ENCODE results near the gene LUC7L. TPM values are rescaled to one million over a fixed set of nuclear protein-coding genes. Genes with fewer than 3 reads are reported as not detected.
"Not testable (repeated sequence)": the region's sequence is repeated elsewhere in the genome, so short reads cannot be mapped to it uniquely, and the experiment has no call there.

The LUC7L gene
- total and polyA plus RNA-seq, 3 experiments from 2014 or later, result 9.2 to 80.0 (median 78.5) TPM

DNA sequence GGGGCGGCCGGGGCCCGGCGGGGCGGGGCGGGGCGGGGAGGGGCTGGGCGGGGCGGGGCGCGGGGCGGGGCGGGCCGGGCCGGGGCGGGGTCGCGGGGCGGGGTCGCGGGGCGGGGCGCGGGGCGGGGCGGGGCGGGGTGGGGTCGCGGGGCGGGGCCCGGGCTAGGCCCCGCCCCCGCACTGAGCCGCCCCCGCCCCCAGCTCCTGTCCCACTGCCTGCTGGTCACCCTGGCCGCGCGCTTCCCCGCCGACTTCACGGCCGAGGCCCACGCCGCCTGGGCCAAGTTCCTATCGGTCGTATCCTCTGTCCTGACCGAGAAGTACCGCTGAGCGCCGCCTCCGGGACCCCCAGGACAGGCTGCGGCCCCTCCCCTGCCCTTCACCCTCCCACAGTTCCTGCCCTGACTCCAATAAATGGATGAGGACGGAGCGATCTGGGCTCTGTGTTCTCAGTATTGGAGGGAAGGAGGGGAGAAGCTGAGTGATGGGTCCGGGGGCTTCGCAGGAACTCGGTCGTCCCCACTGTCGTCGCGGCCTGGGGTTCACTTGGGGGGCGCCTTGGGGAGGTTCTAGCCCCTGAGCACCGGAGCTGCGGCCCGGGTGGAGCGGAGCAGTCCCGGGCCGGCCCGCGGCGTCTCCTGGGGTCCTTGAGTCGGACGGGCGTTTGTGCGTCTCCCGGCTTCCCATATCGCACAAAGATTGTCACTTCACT is 64.3 kb downstream of the LUC7L start:
- DNase-seq, result no peak
- CTCF ChIA-PET, result interaction anchor here (0.7 kb wide), 1 partner anchor 236 kb away, joined by 3 read pairs; the partner anchor contains the start of gene DECR2
- Histone ChIP-seq H3K4me3 (ENCODE audit: low read length) (no peak overlapping the region), H3K27me3 (ENCODE audit: insufficient read depth, low read length, poor library complexity, severe bottlenecking) (peaks cover 30% of the 10 kb centered on the region), H3K4me1 (ENCODE audit: insufficient read depth, low read length) (peaks cover 10% of the 10 kb centered on the region), H3K27ac (ENCODE audit: low read depth, low read length) (no peak overlapping the region), H3K36me3 (ENCODE audit: insufficient read depth, low read length) (no peaks in the 10 kb centered on the region), H3K9me3 (ENCODE audit: low read length) (no peaks in the 10 kb centered on the region)
- H3K27me3 Mint-ChIP-seq, result peaks cover 33 to 52% of the 10 kb centered on the region in 2 donors
- H3K4me3 Mint-ChIP-seq, result peak overlapping the region in 5 of 7 donors; percentile 34 to 52 (median 47)
- H3K4me1 Mint-ChIP-seq, result peaks cover 0 to 14% (median 10%) of the 10 kb centered on the region in 3 donors
- no peaks in the 10 kb centered on the region for H3K9me3 Mint-ChIP-seq
- POLR2A ChIA-PET, result no interaction called here
- no peaks in the 10 kb centered on the region for H3K36me3 Mint-ChIP-seq
- H3K27ac Mint-ChIP-seq, result peak overlapping the region in 1 of 8 donors; percentile 24

DNA sequence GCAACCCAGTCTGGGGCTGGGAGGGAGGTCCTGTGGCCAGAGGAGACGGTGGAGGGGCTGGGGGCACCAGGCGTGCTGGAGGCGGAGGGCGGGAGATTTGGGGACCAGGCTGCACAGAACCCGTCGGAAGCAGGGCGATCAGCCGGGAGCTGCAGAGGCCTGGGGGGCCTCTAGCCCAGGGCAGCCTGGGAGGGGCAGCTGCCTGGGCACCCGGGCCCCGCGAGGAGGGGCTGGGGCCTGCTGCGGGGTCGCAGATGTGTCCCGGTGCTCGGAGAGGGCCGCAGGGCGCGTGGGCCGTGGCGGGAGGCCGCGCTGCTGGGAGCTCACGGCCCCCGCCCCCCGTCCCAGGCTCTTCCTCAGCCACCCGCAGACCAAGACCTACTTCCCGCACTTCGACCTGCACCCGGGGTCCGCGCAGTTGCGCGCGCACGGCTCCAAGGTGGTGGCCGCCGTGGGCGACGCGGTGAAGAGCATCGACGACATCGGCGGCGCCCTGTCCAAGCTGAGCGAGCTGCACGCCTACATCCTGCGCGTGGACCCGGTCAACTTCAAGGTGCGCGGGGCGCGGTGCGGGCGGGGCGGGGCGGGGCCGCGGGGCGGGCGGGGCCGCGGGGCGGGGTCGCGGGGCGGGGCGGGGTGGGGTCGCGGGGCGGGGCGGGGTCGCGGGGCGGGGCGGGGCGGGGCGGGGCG is 65.0 kb downstream of the LUC7L start:
- H3K9me3 Mint-ChIP-seq; H3K36me3 Mint-ChIP-seq; H3K4me3 Mint-ChIP-seq; H3K4me1 ChIP-seq (ENCODE audit: insufficient read depth, low read length); H3K4me3 ChIP-seq (ENCODE audit: low read length); H3K9me3 ChIP-seq (ENCODE audit: low read length); DNase-seq; CTCF ChIA-PET; POLR2A ChIA-PET; H3K27ac ChIP-seq (ENCODE audit: low read depth, low read length); H3K36me3 ChIP-seq (ENCODE audit: insufficient read depth, low read length); H3K27ac Mint-ChIP-seq: not testable (repeated sequence)
- Mint-ChIP-seq H3K27me3 (peaks cover 35 to 51% of the 10 kb centered on the region in 2 donors), H3K4me1 (peaks cover 0 to 14% (median 10%) of the 10 kb centered on the region in 3 donors)
- peaks cover 30% of the 10 kb centered on the region for H3K27me3 ChIP-seq (ENCODE audit: insufficient read depth, low read length, poor library complexity, severe bottlenecking)

DNA sequence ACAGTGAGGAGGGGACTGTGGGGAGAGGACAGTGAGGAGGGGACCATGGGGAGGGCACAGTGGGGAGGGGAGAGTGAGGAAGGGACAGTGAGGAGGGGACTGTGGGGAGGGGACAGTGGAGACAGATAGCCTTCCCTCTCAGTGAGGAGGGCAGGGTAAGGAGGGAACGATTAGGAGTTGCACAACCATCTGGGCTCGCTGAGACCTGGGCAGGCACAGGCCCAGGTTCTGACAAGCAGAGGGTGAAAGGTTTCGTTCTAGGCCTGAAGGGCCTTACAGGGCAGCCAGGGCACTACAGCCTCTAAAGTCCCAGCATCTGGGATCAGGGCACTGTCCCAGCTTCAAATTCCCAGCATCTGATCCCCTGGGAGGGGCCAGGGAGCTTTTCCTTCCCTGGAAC is 65.6 kb downstream of the LUC7L start:
- DNase-seq; H3K27ac Mint-ChIP-seq; H3K4me3 ChIP-seq (ENCODE audit: low read length); CTCF ChIA-PET; H3K36me3 Mint-ChIP-seq; H3K9me3 Mint-ChIP-seq; H3K27ac ChIP-seq (ENCODE audit: low read depth, low read length); H3K4me1 ChIP-seq (ENCODE audit: insufficient read depth, low read length); H3K9me3 ChIP-seq (ENCODE audit: low read length); H3K36me3 ChIP-seq (ENCODE audit: insufficient read depth, low read length); POLR2A ChIA-PET: not testable (repeated sequence)
- Mint-ChIP-seq H3K4me1 (peaks cover 0 to 14% (median 10%) of the 10 kb centered on the region in 3 donors), H3K4me3 (peak overlapping the region in 1 of 7 donors; percentile 38), H3K27me3 (peaks cover 35 to 50% of the 10 kb centered on the region in 2 donors)
- peaks cover 30% of the 10 kb centered on the region for H3K27me3 ChIP-seq (ENCODE audit: insufficient read depth, low read length, poor library complexity, severe bottlenecking)

DNA sequence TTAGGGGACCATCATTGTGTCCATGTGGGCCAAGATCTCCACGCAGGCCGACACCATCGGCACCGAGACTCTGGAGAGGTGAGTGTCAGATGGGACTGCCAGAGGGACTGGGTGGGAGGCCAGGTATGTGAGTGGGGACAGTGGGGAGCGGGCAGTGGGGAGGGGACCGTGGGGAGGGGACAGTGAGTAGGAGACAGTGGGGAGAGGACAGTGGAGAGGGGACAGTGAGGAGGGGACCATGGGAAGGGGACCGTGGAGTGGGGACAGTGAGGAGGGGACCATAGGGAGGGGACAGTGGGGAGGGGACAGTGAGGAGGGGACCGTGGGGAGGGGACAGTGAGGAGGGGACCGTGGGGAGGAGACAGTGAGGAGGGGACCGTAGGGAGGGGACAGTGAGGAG is 66.1 kb downstream of the LUC7L start:
- Mint-ChIP-seq H3K4me1 (peaks cover 0 to 14% (median 10%) of the 10 kb centered on the region in 3 donors), H3K27me3 (peaks cover 30 to 47% of the 10 kb centered on the region in 2 donors)
- H3K36me3 ChIP-seq (ENCODE audit: insufficient read depth, low read length); H3K9me3 Mint-ChIP-seq; H3K4me3 Mint-ChIP-seq; H3K4me1 ChIP-seq (ENCODE audit: insufficient read depth, low read length); H3K36me3 Mint-ChIP-seq; CTCF ChIA-PET; POLR2A ChIA-PET; DNase-seq; H3K9me3 ChIP-seq (ENCODE audit: low read length); H3K4me3 ChIP-seq (ENCODE audit: low read length); H3K27ac Mint-ChIP-seq; H3K27ac ChIP-seq (ENCODE audit: low read depth, low read length): not testable (repeated sequence)
- peaks cover 27% of the 10 kb centered on the region for H3K27me3 ChIP-seq (ENCODE audit: insufficient read depth, low read length, poor library complexity, severe bottlenecking)

DNA sequence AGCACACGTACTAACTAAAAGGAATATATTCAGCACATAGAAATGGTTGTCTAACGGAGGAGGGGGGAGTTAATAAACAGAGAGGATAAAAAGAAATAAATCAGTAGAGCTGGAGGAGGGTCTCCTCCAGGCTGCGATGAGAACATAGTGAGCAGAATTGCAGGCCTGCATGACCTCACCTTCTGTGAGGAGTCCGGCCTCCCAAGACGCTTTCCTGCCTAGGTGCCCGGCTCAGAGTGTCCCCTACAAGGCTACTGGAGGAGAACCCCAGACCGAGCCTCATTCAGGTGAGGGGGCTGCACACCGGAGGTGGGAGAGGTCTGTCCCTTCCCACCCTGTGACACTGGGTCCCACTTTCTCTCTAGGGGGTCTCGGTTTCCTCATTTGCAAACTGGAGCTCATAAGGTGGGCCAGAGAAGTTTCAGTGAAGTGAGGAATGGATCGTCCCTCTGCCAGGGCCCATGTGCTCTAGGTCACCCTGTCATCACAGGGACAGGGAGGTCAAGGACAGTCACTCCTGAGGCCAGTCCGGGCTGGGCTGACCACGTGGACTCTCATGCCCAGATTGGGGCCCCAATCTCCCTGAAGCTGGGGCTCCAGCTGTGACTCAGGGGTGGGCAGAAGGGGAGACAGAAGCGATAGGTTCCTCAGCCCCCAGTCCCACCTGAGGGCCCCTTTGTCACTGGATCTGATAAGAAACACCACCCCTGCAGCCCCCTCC is 66.8 kb downstream of the LUC7L start:
- Mint-ChIP-seq H3K4me1 (peaks cover 0 to 14% (median 10%) of the 10 kb centered on the region in 3 donors), H3K4me3 (no peak overlapping the region), H3K9me3 (no peaks in the 10 kb centered on the region), H3K27ac (peak overlapping the region in 1 of 8 donors; percentile 71), H3K36me3 (no peaks in the 10 kb centered on the region), H3K27me3 (peaks cover 27 to 46% of the 10 kb centered on the region in 2 donors)
- H3K4me3 ChIP-seq (ENCODE audit: low read length), result no peak overlapping the region
- POLR2A ChIA-PET, result no interaction called here
- CTCF ChIA-PET, result no interaction called here
- no peaks in the 10 kb centered on the region for H3K9me3 ChIP-seq (ENCODE audit: low read length)
- H3K36me3 ChIP-seq (ENCODE audit: insufficient read depth, low read length), result no peaks in the 10 kb centered on the region
- peaks cover 20% of the 10 kb centered on the region for H3K27me3 ChIP-seq (ENCODE audit: insufficient read depth, low read length, poor library complexity, severe bottlenecking)
- DNase-seq, result no peak
- no peak overlapping the region for H3K27ac ChIP-seq (ENCODE audit: low read depth, low read length)
- peaks cover 10% of the 10 kb centered on the region for H3K4me1 ChIP-seq (ENCODE audit: insufficient read depth, low read length)

DNA sequence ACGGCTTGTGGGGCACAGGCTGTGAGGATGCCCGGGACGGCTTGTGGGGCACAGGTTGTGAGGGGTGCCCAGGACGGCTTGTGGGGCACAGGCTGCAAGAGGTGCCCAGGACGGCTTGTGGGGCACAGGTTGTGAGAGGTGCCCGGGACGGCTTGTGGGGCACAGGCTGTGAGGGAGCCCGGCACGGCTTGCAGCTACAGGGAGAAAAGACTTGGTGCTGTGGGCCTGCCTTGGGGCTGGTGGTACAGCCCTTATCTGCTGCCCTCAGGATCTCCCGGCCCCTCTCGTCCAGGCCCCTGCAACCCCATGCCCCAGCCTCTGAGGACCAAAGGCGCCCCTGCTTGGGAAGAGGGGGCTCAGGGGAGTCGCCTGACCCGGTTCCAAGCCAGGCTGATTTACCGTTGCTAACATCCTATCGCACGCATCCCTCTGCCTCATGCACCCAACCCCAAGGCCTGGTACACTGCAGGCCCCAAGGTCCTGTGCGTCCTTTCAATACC is 68.5 kb downstream of the LUC7L start:
- no peaks in the 10 kb centered on the region for H3K36me3 ChIP-seq (ENCODE audit: insufficient read depth, low read length)
- H3K27me3 ChIP-seq (ENCODE audit: insufficient read depth, low read length, poor library complexity, severe bottlenecking), result peaks cover 8% of the 10 kb centered on the region
- peaks cover 0 to 9% (median 5%) of the 10 kb centered on the region in 3 donors for H3K4me1 Mint-ChIP-seq
- DNase-seq, result no peak
- no peak overlapping the region for H3K4me3 ChIP-seq (ENCODE audit: low read length)
- peaks cover 23 to 41% of the 10 kb centered on the region in 2 donors for H3K27me3 Mint-ChIP-seq
- H3K9me3 Mint-ChIP-seq, result no peaks in the 10 kb centered on the region
- ChIA-PET POLR2A (no interaction called here), CTCF (no interaction called here)
- peaks cover 8% of the 10 kb centered on the region for H3K4me1 ChIP-seq (ENCODE audit: insufficient read depth, low read length)
- H3K36me3 Mint-ChIP-seq, result no peaks in the 10 kb centered on the region
- no peaks in the 10 kb centered on the region for H3K9me3 ChIP-seq (ENCODE audit: low read length)
- no peak overlapping the region for H3K27ac ChIP-seq (ENCODE audit: low read depth, low read length)
- no peak overlapping the region for H3K4me3 Mint-ChIP-seq
- no peak overlapping the region for H3K27ac Mint-ChIP-seq

DNA sequence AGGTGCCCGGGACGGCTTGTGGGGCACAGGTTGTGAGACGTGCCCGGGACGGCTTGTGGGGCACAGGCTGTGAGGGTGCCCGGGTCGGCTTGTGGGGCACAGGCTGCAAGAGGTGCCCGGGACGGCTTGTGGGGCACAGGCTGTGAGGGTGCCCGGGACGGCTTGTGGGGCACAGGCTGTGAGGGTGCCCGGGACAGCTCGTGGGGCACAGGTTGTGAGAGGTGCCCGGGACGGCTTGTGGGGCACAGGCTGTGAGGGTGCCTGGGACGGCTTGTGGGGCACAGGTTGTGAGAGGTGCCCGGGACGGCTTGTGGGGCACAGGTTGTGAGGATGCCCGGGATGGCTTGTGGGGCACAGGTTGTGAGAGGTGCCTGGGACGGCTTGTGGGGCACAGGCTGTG is 69.0 kb downstream of the LUC7L start:
- H3K4me3 ChIP-seq (ENCODE audit: low read length); H3K4me3 Mint-ChIP-seq; POLR2A ChIA-PET; H3K9me3 ChIP-seq (ENCODE audit: low read length); H3K9me3 Mint-ChIP-seq; H3K4me1 Mint-ChIP-seq; H3K27ac ChIP-seq (ENCODE audit: low read depth, low read length); H3K36me3 ChIP-seq (ENCODE audit: insufficient read depth, low read length); CTCF ChIA-PET; DNase-seq; H3K27ac Mint-ChIP-seq; H3K36me3 Mint-ChIP-seq; H3K4me1 ChIP-seq (ENCODE audit: insufficient read depth, low read length); H3K27me3 ChIP-seq (ENCODE audit: insufficient read depth, low read length, poor library complexity, severe bottlenecking): not testable (repeated sequence)
- H3K27me3 Mint-ChIP-seq, result peaks cover 23 to 39% of the 10 kb centered on the region in 2 donors
